HG02571 (cell line): ENCODE results near the gene TMEM176A.
"Not testable (repeated sequence)": the region's sequence is repeated elsewhere in the genome, so short reads cannot be mapped to it uniquely, and the experiment has no call there.

Experiments used
- ATAC-seq: cut with Tn5 transposase; IDR thresholded peaks from one replicate; pipeline ENCODE4 v1.9.1; 2021; ENCODE audit warnings: mild to moderate bottlenecking, moderate library complexity; ENCODE audit not compliant: unreplicated experiment

TMEM176A gene, protein sequence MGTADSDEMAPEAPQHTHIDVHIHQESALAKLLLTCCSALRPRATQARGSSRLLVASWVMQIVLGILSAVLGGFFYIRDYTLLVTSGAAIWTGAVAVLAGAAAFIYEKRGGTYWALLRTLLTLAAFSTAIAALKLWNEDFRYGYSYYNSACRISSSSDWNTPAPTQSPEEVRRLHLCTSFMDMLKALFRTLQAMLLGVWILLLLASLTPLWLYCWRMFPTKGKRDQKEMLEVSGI

DNA sequence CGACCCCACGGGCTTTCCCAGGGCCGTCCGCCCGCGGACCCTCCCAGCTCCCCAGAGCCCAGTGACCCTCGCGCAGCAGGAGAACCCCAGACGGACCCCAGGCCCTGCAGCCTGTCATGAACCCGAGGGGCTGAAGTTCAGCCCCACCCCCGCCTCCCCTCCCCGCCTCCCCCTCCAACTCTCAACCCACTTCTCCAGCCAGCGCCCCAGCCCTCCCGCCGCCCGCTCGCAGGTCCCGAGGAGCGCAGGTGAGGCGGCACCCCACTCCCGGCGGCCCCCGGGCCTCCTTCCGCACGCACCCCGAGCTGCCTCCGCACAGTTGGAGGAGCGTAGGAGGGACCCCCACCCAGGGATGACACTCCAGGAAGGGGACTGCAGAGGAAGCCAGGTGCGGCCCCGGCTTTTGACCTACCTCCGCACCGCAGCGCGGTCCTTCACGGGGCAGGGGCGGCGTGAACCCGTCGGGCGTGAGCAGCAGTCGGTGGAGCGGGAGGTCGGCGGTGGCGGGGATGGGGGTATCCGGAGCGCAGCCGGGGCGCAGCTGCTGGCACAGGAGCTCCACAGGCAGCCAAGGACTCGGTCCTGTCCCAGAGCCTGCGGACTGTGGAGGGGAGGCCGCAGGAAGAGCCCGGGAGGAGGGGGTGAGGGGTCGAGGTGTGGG, at the start of gene TMEM176A:
TMEM176A (plus strand) TSS at position 189 of the 661 bp plus-strand sequence. CDS start 782 bp downstream, outside the sequence.
- ATAC-seq = no peak

DNA sequence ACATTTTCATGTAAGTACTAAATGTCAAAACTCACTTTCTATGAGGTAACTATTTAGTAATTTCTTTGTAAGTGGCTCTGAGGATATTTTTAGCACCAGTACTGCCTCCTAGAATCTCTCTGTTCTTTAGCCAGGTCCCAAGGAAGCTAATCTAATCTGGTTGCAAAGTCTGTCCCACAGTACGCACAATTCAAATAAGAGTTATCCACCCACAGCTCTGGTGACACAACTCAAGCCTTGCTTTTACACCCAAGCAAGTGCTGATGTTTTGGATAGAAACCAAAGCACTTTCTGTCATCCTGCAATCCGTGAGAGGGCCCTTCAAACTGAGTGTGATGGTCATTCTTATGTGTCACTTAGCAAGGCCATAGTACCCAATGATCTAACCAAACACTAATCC, 48.9 kb upstream of the TMEM176A start:
- ATAC-seq = no peak

DNA sequence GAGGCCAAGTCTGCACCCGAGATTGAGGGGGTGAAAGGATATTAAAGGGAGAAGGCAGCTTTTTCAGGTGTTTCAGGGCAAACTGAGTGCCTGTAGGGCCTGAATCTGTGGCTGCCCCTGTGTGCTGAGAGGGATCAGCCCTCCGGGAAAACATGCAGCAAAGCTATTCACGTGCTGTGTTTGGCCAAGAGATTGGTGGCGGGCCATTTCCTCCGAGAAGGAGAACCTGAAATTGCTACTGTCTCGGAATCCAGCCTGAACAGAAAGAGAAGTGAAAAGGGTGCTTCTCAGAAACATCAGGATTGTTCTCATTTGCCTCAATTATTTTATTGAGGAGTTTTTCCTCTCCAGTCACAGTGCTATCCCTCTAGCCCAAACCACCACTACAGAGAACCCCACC, 47.3 kb upstream of the TMEM176A start:
- no peak for ATAC-seq

DNA sequence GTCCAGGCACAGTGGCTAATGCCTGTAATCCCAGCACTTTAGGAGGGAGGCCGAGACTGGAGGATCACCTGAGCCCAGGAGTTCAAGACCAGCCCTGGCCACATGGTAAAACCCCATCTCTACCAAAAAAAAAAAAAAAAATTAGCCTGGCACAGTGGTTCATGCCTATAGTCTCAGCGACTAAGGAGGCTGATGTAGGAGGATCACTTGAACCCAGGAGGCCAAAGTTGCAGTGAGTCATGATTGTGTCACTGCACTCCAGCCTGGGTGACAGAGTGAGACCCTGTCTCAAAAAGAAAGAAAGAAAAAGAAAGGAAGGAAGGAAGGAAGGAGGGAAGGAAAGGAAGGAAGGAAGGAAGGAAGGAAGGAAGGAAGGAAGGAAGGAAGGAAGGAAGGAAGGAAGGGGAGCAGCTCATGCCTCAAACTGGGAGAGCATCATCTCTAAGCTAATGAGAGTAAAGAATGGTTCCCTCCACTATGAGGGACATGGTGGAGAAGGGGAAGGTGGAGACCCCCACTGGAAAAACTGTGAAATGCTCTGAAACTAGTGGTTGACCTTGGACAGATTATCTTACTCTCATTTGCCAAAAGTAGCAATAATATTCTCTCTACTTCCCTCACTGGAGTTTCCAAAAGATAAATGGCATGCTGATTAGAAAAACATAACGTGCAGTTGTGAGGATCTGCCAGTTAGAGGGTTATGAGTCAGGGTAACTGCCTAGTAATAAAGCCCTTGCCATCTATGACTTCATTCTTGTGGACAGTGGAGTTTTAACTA, 46.6 kb upstream of the TMEM176A start:
- no peak for ATAC-seq

DNA sequence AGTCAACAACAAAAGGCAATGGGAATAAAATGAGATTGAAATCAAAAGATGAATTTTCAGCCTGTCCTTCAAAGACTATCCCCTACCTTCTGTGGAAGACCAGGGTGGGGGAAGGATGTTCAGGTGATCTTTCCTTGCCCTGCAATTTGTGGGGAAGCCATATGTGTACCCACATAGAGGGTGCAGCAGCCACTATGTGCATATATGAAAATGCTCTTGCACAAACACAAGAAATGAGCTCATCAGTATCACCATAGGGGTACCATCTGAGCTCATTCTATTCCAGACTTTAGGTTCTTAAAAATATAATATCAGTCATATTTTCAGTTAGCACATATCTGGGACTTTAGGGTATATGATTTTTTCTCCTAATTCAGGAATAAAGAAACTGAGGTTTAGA, 45.6 kb upstream of the TMEM176A start:
- no peak for ATAC-seq

DNA sequence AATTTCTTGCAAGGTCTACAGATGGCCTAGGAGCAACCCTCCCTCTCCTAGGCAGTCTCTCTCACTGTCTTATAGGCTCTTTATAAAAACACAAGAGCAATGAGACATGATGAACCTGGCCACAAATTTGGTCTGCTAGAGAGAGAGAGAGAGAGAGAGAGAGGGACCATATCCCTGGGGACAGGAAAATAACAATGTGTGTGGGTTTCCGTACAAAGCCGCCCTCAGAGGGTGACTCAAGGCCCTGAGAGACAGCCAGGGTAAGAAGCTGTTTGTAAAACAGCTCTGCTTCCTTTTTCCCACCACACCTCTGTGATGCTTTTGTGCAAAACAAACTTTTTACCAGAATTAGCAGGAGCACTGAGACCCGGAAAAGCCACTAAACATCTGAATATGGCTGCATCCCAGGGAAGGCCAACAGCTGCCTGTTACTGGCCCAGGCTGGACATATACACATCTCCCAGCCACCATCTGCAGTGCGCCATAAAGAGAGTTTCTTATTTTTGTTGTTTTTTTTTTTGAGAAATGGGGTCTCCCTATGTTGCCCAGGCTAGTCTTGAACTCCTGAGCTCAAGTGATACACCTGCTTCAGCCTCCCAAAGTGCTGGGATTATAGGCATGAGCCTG, 45.0 kb upstream of the TMEM176A start:
- no peak for ATAC-seq

DNA sequence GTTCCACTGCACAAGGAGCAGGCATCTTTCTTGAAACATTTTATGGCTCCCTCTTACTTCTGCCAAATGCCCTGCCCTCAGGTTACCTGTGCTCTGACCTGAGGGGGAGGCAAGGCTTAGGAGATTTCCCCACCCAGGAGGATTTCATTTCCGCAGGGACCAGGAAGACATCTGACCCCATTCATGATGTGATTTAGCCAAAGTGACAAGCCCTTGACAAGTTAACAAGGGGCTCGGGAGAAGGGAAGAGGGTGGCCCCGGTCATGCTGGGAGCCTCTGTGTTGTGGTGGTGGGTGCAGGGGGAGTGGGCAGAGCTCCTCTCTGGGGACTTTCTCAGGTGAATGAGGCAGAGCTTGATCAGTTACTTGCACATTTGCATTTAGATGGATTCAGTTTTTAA, 44.4 kb upstream of the TMEM176A start:
- no peak for ATAC-seq

DNA sequence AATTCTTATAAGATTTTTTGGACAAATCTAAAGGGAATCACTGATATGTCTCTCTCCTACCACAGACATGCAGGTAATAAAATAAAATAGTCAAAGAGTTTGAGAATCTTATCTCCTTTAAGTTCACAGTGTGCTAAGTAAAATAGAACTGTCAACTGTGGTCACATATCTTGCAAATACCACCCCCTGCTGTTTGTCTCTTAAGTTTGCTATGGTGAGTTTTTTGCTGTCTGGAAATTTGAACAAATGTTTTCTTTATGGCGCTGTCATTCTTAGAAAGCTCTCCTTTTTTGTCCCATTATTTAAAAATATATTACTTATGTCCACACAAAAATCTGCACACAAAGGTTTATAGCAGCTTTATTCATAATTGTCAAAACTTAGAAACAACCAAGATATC, 43.7 kb upstream of the TMEM176A start:
- no peak for ATAC-seq

DNA sequence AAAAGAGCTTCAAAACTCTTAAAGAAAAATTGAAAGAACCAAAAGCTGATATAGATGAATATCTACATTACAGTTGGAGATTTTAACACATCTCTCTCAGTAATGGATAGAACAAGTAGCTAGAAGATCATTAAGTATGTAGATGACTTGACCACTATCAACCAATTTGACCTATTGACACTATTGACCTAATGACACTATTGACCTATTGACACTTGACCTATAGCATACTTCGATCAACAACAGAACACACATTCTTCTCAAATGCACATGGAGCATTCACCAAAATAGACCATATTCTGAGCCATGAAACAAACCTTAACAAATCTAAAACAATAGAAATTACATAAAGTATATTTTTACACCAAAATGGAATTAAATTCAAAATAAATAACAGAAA, 41.1 kb upstream of the TMEM176A start:
- no peak for ATAC-seq

DNA sequence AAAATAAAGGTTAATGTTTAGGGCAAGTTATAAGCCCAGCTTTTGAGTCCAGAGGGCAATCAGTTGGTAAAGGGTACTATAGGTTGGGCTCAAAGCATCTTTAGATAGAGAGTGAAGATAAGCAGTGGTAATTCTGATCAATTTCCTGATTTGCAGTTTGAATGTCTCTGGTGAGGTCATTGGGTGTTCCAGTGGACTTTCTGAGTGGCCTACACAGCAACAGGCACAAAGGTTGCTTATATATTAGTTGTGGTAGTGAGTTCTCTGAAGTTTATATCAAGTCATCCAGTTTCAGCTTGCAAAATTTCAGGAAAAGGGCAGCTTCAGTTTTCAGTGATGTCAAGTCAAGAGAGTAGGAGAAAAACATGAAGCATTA, 34.2 kb upstream of the TMEM176A start:
- no peak for ATAC-seq

DNA sequence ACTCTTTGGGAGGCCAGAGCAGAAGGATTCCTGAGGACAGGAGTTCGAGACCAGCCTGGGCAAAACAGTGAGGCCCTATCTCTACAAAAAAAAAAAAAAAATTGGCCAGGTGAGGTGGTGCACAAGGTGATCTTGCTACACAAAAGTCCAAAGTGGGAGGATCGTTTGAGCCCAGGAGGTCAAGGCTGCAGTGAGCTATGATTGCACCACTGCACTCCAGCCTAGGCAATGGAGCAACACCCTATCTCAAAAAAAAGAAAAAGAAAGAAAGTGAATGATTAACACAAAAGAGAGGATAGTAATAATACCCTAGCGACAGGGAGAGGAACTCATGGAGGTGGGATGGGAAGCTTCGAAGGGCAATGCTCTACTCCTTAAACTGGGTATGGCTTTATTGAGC, 30.8 kb upstream of the TMEM176A start:
- ATAC-seq = no peak

DNA sequence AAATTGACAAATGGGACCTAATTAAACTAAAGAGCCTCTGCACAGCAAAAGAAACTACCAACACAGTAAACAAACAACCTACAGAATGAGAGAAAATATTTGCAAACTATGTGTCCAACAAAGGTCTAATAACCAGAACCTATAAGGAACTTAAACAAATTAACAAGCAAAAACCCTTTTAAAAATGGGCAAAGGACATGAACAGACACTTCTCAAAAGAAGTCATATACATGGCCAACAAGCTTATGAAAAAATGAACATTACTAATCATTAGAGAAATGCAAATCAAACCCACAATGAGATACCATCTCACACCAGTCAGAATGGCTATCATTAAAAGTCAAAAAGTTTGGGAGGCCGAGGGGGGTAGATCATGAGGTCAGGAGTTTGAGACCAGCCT, 26.4 kb upstream of the TMEM176A start:
- not testable (repeated sequence) for ATAC-seq

DNA sequence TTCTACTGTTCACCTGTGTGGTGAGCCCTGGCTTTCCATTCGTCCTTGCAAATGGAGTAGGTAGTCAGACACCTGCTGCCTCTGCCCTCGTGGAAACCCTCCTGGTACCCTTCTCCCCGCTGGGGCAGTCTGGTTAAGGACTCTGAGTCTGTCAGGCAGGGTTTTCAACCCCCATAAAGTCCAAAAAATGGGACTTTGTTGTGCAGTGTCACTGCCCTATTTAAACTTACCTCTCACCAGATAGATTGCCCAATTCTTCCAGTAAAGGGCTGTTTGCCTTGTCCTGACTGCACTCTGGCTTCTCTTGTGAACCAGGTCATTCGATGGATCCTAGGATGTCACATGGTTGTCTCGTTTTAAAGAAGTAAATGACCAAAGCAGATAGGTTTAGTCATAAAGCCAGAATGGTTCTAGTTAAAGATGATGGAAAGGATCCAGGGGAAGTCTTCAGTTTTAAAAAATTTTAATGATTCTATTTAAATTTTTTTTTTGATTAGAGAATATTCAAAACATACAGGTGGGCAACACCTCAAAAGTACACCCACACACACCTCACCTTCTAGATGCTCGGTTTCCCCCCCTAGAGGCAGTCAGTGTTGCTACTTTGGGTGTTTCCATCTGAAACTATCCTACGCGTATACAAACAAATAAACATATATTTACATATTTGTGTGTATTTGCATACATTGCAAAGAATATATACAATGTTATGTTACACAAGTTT, 22.4 kb upstream of the TMEM176A start:
- ATAC-seq = no peak

DNA sequence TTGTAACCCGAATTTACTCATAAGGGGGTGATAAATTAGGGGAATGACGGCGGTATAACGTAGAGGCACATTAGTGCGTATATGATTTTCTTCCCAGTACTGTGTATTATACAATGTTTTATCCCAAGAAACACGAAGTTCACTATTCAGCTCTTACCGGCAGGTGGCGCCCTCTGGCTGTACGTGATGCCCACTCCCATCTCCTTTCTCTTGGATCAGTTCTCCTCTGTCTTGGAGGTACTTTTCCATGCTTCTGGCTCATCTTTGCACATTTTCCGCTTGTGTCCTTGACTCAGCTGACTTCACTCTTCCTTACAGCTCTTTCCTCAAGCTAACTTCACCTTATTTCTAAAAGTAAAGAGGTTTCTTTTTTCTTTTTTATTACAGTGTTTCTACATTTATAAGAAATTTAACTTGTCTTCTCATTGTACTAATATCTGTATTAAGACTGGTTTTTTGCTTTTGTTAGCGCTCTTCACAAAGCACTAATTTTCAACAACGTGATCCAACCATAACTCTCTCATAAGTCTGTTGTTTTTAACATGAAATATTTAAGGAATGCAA, 21.7 kb upstream of the TMEM176A start:
- no peak for ATAC-seq

DNA sequence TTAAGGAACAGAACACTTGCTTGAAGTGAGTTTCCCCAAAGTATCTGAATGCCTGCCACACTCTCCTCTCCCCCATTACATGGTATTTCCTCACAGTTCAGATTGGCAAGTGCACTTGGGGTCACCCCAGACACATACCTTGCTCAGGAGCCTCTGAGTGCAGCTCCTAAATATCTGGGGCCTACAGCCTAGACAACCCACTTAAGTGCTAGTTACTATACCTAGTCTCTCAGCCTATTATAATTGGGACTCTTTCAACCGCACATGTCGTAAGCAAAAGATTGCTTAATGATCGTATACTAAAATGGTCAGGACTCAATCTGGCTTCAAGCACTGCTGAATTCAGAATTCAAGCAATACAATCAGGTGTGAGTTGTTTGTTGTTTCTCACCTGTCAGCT, 20.3 kb upstream of the TMEM176A start:
- no peak for ATAC-seq

DNA sequence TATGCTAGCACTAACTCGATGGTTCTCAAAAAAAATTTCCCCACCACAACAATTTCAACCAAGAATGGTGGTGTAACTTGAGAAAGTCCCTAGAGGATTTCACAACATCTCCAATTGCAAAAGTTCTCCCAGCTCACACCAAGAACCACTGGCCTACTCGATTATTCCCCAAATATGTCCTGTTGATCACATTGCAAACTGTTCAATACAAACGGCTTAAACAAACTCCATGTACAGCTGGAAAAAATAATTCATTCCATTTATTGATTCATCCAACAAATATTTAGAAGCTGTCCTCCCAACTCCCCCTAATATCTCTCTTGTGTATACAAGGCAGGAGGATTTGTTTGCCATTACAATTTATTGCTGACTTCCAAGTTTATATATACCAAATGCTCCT, 19.5 kb upstream of the TMEM176A start:
- no peak for ATAC-seq

DNA sequence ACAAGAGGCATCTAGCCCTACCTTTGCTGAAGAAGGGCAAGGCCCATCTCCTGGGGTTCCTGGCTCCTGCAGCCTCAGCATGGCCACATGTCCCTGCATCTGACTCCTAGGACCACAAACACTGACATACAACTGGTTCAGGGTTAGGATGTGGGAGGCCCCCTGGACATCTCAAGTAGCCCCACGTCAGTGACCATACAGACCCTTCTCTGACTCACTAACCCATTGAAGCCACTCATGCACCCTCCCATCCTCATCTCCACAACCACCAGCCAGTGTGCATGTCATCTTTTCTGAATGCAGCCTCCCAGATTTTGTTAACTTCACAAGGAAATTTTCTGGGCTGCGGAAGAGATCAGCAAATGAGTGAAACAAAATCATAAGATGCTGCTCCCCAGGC, 18.6 kb upstream of the TMEM176A start:
- no peak for ATAC-seq

DNA sequence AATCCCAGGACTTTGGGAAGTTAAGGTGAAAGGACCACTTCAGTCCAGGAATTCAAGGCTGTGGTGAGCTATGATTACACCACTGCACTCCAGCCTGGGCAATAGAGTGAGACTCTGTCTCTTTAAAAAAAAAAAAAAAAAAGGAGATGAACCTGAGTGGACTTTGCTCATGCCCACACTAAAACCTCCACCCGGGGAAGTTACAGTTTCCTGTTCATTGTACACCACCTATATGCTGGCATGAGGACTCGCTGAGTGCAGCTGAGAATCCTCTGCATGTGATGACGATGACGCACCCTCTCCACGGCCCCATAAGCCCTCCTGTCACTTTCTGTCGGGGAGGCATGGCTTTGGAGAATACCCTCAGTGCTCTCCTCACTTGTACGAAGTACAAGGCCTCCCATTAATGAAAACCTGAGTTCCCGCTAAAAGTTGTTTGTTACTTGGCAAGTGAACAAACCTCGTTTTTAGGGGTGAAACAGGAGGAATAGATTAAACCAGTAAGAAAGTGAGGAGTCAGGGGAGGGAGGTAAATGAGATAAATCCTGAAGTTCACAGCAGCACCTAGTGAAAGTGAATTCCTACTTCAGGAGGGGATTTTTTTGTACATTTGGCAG, 16.3 kb upstream of the TMEM176A start:
- no peak for ATAC-seq

DNA sequence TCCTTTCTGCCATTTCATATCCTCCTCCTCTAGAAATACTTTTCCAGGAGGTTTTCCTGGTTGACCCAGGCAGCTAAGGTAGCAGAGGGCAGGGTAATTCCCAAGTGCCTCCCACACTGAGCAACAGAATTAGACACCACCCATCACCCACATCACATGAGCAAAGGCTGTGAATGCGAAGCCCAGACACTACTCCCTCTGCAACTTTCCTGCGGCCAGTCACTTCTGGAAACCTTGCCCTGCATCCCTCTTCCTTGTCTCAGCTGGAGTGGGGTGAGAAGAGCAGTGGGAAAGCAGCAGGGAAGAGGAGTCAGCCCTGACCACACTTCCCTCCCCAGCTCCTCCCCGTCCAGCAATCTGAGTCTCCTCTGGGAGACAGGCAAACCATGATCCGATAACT, 15.6 kb upstream of the TMEM176A start:
- ATAC-seq = no peak
